22Rv1 (cell line): ENCODE measurements around the gene SIAE.

Experiments used
- H3K27ac ChIP-seq: fragments of 450-650 bp; 2 replicates; pipeline ENCODE4 v1.5.1; 2017
- CTCF ChIP-seq: fragments of 450-650 bp; IDR thresholded peaks from 2 replicates; pipeline ENCODE4 v1.5.1; 2017; ENCODE audit warnings: mild to moderate bottlenecking
- ZFX ChIP-seq: fragments of 450-650 bp; IDR thresholded peaks from 2 replicates; pipeline ENCODE4 v1.6.1; 2017; ENCODE audit warnings: antibody characterized with exemption, borderline replicate concordance

Gene SIAE

GRCh38 chr11:124656774-124657630 lies 16.5 kb downstream of the SIAE start:
- no peak overlapping the region for H3K27ac ChIP-seq
- no peak for TF ChIP-seq CTCF
- no peak for TF ChIP-seq ZFX

GRCh38 chr11:124648610-124649009 lies 24.9 kb downstream of the SIAE start:
- no peak overlapping the region for H3K27ac ChIP-seq
- TF ChIP-seq ZFX (no peak), CTCF (no peak)

- TF ChIP-seq ZFX (no peak), CTCF (no peak)
- H3K27ac ChIP-seq = no peak overlapping the region
Measured at GRCh38 chr11:124646148-124646547, 27.4 kb downstream of the SIAE start.

- TF ChIP-seq ZFX = no peak
- TF ChIP-seq CTCF = peak; percentile 94
- H3K27ac ChIP-seq = no peak overlapping the region
Measured at GRCh38 chr11:124644426-124645280, 28.9 kb downstream of the SIAE start.

GRCh38 chr11:124643605-124644425 lies 29.7 kb downstream of the SIAE start:
- TF ChIP-seq ZFX = no peak
- TF ChIP-seq CTCF = no peak
- no peak overlapping the region for H3K27ac ChIP-seq

- no peak overlapping the region for H3K27ac ChIP-seq
- TF ChIP-seq CTCF (no peak), ZFX (no peak)
Measured at GRCh38 chr11:124643042-124643604, 30.4 kb downstream of the SIAE start.
